Renal cortical epithelial cell (primary cell): ENCODE results near the gene ENPP7. TPM values are rescaled to one million over a fixed set of nuclear protein-coding genes. Genes with fewer than 3 reads are reported as not detected.

Source experiments
- DNase-seq: peaks from one replicate; pipeline ENCODE4 v3.0.0-alpha.2; 2011; ENCODE audit warnings: low read depth
- total RNA-seq: library from RNA; depleted of rRNA; stranded (reverse); fragments of >200 nt; gene quantifications from 2 replicates; pipeline ENCODE4 v1.2.3, GENCODE V29; 2014

The ENPP7 gene, protein sequence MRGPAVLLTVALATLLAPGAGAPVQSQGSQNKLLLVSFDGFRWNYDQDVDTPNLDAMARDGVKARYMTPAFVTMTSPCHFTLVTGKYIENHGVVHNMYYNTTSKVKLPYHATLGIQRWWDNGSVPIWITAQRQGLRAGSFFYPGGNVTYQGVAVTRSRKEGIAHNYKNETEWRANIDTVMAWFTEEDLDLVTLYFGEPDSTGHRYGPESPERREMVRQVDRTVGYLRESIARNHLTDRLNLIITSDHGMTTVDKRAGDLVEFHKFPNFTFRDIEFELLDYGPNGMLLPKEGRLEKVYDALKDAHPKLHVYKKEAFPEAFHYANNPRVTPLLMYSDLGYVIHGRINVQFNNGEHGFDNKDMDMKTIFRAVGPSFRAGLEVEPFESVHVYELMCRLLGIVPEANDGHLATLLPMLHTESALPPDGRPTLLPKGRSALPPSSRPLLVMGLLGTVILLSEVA
- not detected in 2 replicates for total RNA-seq

DNA sequence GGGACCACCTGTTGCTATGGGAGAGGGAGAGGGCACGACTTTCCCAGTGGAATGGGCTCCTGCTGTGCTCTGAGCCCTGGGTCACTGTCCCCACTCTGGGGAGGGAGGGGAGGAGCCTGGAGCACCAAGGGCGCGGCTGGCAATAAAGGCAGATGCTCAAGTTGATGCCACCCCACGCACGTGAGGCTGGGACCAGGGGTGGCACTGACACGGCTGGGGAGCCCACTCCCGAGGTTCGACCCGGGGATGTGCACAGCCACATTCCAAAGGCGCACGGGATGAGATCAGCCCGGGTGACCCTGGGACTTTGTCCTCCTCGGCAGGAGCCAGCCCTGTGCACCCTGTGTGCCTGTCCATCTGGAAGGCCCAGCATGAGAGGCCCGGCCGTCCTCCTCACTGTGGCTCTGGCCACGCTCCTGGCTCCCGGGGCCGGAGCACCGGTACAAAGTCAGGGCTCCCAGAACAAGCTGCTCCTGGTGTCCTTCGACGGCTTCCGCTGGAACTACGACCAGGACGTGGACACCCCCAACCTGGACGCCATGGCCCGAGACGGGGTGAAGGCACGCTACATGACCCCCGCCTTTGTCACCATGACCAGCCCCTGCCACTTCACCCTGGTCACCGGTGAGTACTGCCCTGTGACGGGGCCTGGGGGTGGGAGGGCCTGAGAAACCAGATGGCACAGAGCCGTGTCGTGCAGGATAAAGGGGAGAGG lies at the start of gene ENPP7:
TSS of gene ENPP7 (plus strand) at position 175 of the 715 bp plus-strand sequence. CDS start at position 372, 197 bp downstream.
- DNase-seq = no peak

DNA sequence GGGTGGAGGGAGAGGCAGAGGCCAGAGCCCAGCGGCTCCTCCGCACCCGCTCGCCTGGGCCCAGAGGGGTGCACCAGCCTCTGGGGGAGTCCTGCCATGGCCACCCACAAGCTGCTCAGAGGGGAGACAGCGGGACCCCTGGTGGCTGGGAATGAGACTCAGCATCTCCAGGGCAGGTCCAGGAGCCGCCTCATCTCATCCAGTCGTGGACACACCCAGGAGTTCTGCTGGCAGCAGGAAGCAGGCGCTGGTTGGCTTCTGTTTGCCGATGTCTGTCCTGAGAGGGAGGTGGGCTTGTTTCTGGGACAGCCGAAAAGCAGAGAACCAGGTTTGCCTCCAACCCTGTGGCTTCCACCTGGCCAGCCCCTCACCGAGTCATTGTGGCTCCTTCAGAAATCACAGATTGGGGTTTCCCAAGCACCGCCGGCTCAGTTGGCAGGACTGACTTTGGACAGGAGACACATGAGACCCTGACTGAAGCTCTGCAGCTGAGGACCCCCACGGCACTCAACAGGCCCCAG lies 49.6 kb upstream of the ENPP7 start:
- DNase-seq = no peak

DNA sequence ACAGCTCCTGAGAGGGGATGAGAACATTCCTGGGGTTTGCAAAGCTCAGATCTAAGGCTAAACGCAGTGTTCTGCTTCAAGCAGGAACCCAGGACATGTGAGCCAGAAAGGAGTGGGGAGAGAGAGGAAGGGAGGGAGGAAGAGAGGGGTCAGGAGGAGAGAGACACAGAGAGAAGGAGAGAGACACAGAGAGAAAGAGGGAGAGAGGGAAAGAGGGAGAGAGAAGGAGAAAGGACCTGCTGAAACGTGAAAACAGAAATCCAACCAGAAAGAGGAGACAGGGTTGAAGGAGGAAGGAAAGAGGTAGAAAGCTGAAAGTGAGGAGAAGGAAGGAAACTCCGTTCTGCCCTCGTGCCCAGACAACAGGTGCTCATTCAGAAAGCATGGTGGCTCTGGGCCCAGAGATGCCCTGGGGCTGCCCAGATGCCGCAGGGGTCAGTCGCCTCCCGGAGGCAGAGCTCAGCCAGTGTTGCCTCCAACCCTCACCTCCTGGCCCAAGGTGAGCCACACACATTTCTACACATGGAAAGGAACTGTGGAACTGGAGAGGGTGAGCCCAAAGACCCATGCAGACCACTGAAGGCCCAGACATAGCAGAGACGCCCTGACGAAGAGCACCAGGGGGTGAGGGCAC lies 49.0 kb upstream of the ENPP7 start:
- no peak for DNase-seq

DNA sequence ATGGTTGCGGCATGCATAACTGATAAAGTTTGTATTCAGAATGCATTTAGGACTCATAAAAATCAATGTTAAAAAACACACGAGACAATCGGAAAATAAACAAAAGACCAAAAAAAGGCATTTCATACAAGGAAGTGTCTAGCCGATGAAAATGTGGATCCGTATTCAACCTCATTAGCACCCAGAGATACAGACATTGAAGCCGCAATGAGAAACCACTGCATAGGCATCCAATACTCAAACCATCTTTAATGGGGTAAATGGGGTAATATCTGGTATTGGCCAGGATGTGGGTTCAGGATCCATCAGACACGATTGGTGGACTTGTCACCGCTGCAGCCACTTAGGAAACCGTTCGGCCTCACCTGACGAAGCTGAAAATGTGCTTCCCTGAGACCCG lies 47.4 kb upstream of the ENPP7 start:
- DNase-seq = no peak

DNA sequence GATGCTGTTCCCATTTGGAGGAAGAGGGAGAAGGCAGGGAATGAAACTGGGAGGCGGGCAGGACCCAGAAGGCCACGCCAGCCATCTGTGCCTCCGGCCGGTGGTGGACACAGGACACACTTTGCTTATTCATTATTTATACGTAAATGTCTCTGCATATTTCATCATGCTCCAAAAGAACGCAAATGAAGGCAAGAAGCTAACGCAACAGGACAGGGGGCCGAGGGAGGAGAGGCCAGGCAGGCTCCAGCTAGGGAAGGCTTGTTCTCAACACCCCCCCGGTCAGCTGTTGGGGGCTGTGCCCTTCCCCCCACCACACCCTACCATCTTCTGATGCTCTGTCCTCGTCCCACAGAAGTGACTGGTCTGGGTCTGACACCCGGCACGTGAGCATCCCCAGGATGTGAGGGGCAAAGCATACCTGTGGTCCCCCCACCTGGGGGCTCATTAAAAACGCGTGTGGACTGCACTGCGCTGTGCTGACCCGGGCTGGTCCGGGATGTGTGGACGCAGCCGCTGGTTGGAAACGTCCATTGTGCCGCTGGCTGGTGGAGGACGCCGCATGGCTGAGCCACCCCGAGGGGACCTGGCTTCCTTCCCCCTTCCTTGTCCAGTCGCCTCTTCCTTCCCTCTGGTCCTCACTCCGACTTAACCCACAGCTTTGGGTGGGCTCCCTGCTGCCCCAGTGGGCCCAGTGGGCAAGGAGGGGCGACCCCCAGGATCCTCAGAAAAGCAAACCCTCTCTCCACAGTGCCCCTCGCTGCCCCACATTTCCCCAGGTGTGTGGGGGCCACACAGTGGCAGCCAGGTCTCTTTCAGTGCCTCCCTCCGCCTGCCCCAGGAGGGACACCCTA lies 46.4 kb upstream of the ENPP7 start:
- DNase-seq = no peak

DNA sequence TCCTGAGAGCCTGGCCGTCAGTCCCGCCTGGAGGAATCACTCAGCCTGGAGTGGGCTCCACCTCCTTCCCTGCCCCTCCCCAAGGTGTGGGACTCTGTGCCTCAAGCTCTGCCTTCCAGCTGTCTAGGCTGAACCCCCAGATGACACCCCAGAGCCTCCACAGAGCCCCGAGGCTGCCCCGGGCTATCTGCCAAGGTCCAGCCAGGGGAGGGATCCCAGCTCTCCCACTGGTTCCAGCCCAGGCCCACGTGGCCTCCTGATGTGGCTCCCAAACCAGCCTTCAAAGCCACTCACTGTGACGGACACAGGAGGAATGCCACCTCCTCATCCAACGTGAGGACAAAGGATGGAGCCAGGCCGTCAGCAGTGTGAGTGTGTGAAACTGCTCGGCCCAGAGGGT lies 45.6 kb upstream of the ENPP7 start:
- no peak for DNase-seq

DNA sequence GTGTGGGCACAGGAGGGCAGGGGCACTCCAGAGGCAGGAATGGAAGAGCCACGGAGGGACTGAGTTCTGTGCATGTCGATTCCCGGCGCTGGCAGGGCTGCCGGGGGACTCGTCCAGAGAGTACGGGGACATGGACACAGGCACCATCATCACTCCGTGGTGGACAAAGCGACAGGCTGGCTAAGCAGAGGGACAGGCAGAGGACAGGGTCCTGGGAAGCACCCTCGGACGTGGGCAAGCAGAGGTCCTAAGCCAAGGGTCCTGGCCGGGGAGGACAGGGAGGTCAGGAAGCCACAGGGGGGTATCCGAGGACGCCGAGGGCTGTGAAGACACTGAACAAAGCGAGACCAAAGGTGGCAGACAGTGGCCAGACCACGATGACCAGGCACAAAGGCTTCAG lies 44.3 kb upstream of the ENPP7 start:
- no peak for DNase-seq

DNA sequence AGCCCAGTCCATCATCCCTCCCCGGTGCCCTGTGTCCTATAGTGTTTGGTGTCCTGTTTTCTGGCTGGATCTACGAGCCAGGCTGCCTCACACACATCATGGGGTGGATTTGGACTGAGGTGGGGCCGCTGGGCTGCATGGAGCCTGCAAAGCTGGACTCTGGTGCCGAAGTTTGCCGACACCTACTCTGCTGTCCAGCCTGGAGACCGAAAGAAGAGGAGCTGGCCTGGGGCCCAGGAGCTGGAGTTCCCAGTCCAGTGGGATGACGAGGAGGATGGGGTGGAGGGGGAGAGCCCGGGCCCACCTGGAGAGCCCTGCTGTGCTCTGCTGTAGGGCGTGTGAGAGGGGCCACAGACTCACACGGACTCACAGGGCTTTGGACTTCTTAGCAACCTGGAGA lies 40.3 kb upstream of the ENPP7 start:
- DNase-seq = no peak

DNA sequence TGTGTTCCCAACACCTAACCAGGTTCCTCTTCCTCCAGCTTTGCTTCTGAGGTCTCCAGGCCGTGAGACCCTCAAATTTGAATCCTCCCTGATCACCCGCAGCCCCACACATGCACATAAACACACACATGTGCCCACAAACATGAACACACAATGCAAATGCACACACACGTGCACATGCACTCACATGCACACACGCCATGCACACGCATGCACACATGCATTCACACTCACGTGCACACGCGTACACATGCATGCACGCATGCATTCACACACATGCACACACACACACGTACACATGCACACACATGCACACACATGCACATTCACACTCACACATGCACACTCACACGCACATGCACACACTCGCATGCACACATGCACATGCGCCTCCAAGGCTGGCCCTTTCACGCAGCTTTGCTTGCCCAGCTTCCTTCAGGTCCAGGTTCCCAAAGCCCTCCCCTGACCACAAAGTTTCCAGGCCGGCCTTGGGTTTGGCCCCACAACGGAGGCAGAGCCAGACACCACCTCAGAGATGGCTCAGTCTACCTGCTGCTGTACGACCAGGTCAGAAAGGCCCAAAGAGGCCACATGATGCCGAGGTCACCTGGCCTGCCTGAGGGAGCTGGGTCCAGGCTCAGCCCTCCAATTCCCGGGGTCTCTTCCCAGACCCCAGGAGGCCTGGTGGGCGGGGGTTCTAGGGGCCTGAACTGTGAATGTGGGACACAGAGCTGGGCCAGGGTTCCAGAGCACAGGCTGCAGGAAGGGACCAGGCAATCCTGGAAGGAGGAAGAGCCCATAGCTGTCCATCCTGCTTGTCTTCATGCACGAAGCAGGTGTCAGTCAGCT lies 39.5 kb upstream of the ENPP7 start:
- DNase-seq = no peak

DNA sequence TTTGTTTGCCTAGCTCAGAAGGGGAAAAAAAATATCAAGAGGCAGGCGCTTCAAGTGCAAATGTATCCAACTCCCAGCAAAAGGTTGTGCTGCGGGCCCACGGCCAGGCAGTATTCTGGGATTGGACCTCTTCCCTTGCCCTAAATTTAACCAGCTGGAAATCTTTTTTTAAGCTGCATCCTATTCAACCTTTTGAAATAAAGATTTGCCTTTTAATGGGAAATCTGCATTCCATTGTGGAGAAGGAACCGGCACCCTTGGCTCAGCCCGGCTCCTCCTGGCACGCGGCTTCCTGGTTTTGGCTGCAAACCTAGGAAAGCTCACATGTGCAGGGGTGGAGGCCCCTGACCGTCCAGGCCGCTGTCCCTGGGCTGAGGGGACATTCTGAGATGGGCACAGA lies 38.8 kb upstream of the ENPP7 start:
- no peak for DNase-seq

DNA sequence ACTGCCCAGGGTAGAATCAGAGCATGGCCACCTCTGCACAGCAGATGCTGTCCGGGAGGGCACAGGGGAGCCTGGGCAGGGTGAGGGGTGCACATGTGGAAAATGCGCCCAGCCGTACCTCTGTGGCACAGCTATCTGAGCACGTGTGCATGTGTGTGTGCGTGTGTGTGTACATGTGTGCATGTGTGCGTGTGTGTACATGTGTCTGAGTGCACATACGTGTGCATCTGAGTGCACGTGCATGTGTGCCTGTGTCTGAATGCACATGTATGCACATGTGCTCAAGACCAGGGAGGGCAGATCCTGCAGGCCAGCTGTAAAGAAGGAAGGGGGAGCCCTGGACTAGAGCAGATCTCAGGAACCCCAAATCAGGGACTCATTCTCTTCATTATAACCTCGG lies 37.3 kb upstream of the ENPP7 start:
- DNase-seq = no peak

DNA sequence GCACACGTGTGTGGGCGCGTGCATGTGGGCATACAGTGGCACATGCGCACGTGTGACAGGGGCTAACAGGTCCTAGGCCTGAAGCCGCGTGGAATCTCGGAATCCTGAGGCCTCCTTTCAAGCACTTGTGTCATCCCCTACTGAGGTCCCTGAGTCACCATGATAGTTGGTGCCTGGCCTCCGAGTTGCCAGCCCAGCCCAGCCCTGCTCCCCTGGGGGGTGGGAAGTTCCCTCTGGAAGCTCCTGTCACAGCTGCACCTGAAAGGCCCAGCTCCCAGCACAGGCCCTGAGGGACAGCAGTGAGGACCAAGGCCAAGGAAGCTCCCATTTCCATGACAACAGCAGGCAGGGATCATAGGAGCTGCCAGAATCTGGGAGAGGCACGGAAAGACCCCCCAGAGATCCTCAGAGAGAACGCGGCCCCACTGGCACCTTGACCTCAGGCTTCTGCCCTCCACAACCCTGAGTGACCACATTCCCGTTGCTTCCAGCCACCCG lies 35.4 kb upstream of the ENPP7 start:
- no peak for DNase-seq

DNA sequence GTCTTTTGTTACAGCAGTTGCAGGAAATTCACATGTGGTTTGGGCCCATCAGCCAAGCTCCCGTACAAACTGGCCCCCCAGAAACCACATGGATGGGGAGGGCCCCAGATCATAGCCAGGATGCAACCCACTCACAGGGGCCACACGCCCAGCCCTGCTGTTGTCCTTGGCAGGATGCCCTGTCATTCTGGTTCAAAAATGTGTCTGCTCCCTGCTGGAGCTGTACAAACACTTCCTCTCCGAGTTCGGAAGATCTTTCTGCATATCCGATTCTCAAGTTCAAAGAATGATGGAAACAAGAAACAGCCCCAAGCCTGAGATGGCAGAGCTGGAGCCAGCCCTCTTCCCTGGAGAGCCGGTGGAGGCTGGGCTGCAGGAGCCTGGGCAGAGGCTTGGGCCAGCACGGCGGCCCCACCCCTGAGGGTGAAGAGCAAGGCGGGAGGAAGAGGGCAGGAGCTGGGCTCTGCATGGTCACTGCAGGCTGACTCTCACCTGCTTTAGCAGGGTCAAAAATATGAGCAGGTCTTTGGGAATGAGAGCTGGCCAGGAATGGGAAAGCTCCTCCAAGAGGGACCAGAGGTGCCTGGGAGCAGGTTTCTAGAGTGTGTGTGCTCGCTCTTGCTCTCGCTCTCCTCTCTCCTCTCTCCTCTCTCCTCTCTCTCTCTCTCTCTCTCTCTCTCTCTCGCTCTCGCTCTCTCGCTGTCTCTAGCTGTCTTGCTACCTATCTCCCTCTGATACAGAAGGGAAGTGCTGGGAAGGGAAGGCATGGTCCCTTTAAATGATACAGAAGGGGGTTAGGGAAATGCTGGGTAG lies 34.7 kb upstream of the ENPP7 start:
- DNase-seq = no peak

DNA sequence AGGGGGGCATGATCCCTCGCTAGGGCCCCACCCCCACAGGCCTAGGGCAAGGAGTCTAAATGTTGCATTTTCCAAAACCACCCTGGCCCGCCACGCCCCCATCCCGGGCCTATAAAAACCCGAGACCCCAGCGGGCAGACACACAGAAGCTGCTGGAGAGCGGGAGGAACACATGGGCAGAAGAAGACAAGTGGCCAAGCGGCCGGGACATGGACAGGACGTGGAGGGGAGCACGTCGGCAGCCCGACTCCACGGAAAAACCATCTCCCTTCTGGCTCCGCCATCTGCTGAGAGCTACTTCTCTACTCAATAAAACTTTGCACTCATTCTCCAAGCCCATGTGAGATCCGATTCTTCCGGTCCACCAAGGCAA lies 34.1 kb upstream of the ENPP7 start:
- no peak for DNase-seq

DNA sequence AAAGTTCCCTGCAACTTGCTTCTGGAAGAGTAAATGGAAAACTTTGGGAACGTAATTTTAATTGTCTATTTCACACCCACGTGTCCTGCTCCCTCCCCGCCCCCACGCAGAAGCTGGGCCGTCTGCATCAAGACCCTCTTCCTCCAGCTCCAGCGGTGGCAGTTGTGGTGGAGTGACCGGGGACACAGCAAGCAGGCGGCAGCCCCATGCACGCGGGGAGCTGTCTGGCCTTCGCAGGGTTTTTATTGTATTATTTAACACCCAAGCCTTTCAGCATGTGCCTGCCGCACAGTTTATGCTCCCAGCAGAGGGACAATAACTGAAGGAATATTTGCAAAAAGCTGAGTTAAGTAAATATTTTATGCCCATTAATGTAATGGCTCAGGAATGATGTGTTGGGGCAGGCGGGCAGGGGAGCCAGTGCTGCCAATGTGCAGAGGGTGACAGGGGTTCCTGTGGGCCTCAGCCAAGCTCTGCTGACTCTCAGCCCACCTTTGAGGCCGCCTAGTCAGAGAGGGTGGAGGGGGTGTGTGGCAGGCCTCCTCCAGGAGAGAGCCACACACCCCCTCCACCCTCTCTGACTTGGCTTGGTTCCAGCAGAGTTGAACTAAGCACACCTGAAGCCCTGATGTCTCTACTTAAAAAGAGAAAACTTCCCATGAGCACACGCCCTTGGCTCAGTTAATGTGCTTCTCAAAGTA lies 32.4 kb upstream of the ENPP7 start:
- DNase-seq = no peak

DNA sequence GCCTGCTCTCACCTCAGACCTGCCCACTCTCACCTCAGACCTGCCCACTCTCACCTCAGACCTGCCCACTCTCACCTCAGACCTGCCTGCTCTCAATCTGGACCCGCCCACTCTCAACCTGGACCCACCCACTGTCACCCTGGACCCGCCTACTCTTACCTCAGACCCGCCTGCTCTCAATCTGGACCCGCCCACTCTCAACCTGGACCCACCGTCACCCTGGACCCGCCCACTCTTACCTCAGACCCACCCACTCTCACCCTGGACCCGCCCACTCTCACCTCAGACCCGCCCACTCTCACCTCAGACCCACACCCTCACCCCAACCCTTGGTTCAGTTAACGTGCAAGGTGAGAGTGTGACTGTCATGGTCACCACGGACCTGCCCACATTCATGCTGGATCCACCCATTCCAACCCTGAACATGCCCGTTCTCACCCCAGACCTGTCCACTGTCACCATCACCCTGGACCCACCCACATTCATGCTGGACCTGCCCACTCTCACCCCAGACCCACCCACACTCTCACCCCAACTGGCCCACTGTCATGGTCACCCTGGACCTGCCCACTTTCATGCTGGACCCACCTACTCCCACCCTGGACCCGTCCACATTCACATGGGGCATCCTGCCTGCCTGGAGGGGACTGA lies 31.2 kb upstream of the ENPP7 start:
- DNase-seq = no peak

DNA sequence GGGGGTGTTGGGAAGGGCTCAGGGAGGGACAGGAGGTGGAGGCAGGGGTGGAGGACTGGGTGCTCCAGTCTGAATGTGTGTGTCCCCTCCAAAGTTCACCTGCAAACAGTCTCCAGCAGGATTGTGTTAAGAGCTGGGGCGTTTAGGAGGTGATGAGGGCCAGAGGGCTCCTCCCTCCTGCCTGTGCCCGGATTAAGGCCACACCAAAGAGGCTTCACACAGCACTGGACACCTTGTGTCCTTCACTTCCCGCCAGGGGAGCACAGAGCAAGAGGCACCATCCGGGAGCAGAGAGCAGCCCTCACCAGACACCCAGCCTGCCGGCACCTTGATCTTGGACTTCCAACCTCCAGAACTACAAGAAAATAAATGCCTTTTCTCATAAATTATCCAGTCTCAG lies 30.2 kb upstream of the ENPP7 start:
- DNase-seq = no peak

DNA sequence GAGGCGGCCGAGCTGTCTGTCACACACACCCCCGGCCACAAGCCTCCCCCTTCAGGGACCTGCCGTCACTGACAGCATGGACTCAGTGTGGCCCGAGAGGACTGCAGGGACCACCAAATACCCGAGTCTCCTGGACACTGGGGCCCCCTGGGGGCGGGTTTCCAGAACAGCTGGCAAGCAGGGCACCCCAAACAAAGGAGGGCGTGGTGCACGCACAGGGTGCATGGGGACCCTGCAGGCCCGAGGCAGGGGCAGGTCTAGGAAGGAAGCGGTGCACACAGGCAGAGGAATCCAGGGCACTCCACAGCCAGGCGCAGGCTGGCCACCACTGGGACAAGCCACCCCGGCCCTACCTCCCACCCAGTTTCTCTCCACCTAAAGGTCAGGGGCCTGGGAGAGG lies 28.7 kb upstream of the ENPP7 start:
- no peak for DNase-seq
